ENCODE measurements around the gene TEKT3. TPM values are rescaled to one million over a fixed set of nuclear protein-coding genes. Genes with fewer than 3 reads are reported as not detected.

TEKT3 gene
- total and polyA plus RNA-seq, 9 of the 15 experiments (the other 6 are each of a cell fraction or from before 2014, with no cell fraction given), result not detected

DNA sequence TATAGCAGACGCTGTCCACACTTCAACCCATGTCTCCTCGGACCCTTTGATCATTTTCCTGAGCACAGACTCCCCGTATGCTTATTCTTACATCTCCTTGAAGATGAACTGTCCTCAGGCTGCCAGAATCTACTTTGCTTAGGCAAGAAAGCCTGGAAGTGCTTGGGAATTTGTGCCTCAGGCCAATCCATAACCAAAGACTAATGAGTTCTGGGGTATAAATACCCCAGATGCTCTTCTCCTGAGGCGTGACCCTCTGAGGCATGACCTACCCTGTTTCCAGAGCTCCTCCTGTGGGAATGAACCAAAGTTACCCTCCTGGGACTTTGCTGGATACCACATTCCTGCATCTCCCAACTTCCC, 10.1 kb upstream of the TEKT3 start:
- H2AFZ ChIP-seq (ENCODE audit: low read depth, low read length), result no peak overlapping the region
- no peaks in the 10 kb centered on the region for H3K9me3 ChIP-seq (replicated peaks; ENCODE audit: control insufficient read depth, insufficient read depth, low read depth, low read length)
- H3K9ac ChIP-seq (ENCODE audit: insufficient read depth in 1 of 2, low read depth in 2 of 2, low read length in 2 of 2), result no peak overlapping the region
- no peaks in the 10 kb centered on the region for H3K4me1 ChIP-seq (replicated peaks in 1 of 2; ENCODE audit: control insufficient read depth in 2 of 2, insufficient read depth in 2 of 2, low read length in 2 of 2)
- H3K36me3 ChIP-seq (ENCODE audit: control insufficient read depth, insufficient read depth, low read length), result no peaks in the 10 kb centered on the region
- 4% methylated on average over 4 of the region's 4 CpGs for WGBS (ENCODE audit: insufficient coverage, low coverage, missing lambda C conversion rate)
- POLR2A ChIA-PET, result no interaction called here
- no peaks in the 10 kb centered on the region for H3K79me2 ChIP-seq (ENCODE audit: control insufficient read depth, insufficient read depth, low read length)
- H3K9me1 ChIP-seq (ENCODE audit: control insufficient read depth, insufficient read depth, low read length), result no peaks in the 10 kb centered on the region
- in situ Hi-C loops (cut with MboI), result no loop called here
- DNase-seq (ENCODE audit: extremely low read depth in 1 of 4, low spot score in 3 of 4) (no peak), ATAC-seq (no peak), FAIRE-seq (no peak)
- no peak for TF ChIP-seq CSDE1 (IDR thresholded peaks at IDR 0.05)
- no peak for TF ChIP-seq ZNF699 (CRISPR knock-in tag; IDR thresholded peaks at IDR 0.05; ENCODE audit: insufficient replicate concordance)
- TF ChIP-seq TSC22D4 (tag; IDR thresholded peaks at IDR 0.05), result no peak
- no peak for TF ChIP-seq ZNF175 (CRISPR knock-in tag; IDR thresholded peaks at IDR 0.05; ENCODE audit: low read depth)
- intact Hi-C loops (cut with micrococcal nuclease), result no loop called here
- H3K27me3 ChIP-seq (ENCODE audit: control insufficient read depth in 2 of 2, insufficient read depth in 2 of 2, low read length in 2 of 2), result peaks cover 0 to 6% of the 10 kb centered on the region in 2 experiments; a peak in 1 of 5 replicates
- no peak overlapping the region for H3K27ac ChIP-seq (ENCODE audit: extremely low read depth, low read depth, low read length)
- no peaks in the 10 kb centered on the region for H4K20me1 ChIP-seq (replicated peaks; ENCODE audit: control insufficient read depth, insufficient read depth, low read length)
- CTCF ChIA-PET (ENCODE audit: low intra/inter-chr PET ratio), result no interaction called here
- no peak overlapping the region for H3K4me3 ChIP-seq
- no TSS peak for BruUV-seq (replicated peaks)
- H3K4me2 ChIP-seq (ENCODE audit: insufficient read depth, low read length), result no peak overlapping the region

DNA sequence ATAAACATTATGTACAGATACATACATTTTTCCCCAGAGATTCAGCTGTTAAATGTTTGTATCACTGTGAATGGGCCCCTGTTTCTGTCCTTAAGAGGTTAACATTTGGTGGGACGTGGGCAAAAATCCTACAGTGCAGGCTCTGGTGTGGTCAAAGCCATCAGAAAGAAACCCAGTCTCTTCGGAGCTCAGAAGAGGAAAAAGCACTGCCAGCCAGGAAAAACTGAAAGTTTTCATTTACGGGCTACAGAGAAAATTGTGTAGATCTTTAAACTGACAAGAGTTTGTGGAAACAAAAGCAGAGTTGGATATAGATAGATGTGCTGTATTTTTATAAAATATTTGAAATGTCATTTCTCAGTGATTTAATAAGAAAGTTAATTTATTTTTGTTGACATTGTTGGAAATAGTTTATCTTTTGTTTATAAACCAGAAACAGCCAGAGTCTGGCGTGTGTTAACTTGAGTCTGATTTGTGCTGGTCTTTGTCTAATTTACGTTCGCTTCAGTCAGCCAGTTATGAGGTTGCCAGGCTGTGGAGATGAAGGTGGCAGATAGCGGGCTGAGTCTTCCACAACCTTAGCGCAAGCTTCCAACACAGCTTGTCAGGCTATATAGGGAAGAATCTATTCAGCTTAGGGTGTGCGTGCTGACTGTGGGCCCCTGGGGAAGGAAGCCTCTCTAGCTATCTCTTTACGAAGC, 9.5 kb upstream of the TEKT3 start:
- 0 out of 2 replicates have a peak, but pooled peaks have one; percentile 31 for TF ChIP-seq ZNF766 (CRISPR knock-in tag; conservative IDR thresholded peaks at IDR 0.05)
- TF ChIP-seq, protein P1, sequence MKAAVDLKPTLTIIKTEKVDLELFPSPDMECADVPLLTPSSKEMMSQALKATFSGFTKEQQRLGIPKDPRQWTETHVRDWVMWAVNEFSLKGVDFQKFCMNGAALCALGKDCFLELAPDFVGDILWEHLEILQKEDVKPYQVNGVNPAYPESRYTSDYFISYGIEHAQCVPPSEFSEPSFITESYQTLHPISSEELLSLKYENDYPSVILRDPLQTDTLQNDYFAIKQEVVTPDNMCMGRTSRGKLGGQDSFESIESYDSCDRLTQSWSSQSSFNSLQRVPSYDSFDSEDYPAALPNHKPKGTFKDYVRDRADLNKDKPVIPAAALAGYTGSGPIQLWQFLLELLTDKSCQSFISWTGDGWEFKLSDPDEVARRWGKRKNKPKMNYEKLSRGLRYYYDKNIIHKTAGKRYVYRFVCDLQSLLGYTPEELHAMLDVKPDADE (conservative IDR thresholded peaks at IDR 0.05; ENCODE audit: control insufficient read depth, low read depth, low read length), result no peak
- Histone ChIP-seq H2AFZ (ENCODE audit: low read depth, low read length) (no peak overlapping the region), H3K27ac (ENCODE audit: extremely low read depth, low read depth, low read length) (no peak overlapping the region), H3K9me3 (replicated peaks; ENCODE audit: control insufficient read depth, insufficient read depth, low read depth, low read length) (no peaks in the 10 kb centered on the region), H3K79me2 (ENCODE audit: control insufficient read depth, insufficient read depth, low read length) (no peaks in the 10 kb centered on the region), H3K9ac (ENCODE audit: insufficient read depth in 1 of 2, low read depth in 2 of 2, low read length in 2 of 2) (no peak overlapping the region), H3K4me2 (ENCODE audit: insufficient read depth, low read length) (no peak overlapping the region), H3K4me3 (no peak overlapping the region), H3K9me1 (ENCODE audit: control insufficient read depth, insufficient read depth, low read length) (no peaks in the 10 kb centered on the region), H4K20me1 (replicated peaks; ENCODE audit: control insufficient read depth, insufficient read depth, low read length) (no peaks in the 10 kb centered on the region), H3K27me3 (ENCODE audit: control insufficient read depth in 2 of 2, insufficient read depth in 2 of 2, low read length in 2 of 2) (peaks cover 0 to 6% of the 10 kb centered on the region in 2 experiments; a peak in 1 of 5 replicates), H3K4me1 (replicated peaks in 1 of 2; ENCODE audit: control insufficient read depth in 2 of 2, insufficient read depth in 2 of 2, low read length in 2 of 2) (no peaks in the 10 kb centered on the region), H3K36me3 (ENCODE audit: control insufficient read depth, insufficient read depth, low read length) (no peaks in the 10 kb centered on the region)
- BruUV-seq (replicated peaks), result no TSS peak
- CTCF ChIA-PET (ENCODE audit: low intra/inter-chr PET ratio), result no interaction called here
- FAIRE-seq (no peak), ATAC-seq (no peak), DNase-seq (ENCODE audit: extremely low read depth in 1 of 4, low spot score in 3 of 4) (no peak)
- intact Hi-C loops (cut with micrococcal nuclease) (no loop called here), in situ Hi-C loops (cut with MboI) (no loop called here)
- POLR2A ChIA-PET, result no interaction called here
- WGBS (ENCODE audit: insufficient coverage, low coverage, missing lambda C conversion rate), result 3% methylated on average over 10 of the region's 10 CpGs

All from K562 (cell line).